ENCODE data around the gene SEMA4G. TPM values are rescaled to one million over a fixed set of nuclear protein-coding genes. Genes with fewer than 3 reads are reported as not detected.

The SEMA4G gene
- total and polyA plus RNA-seq, 2 of the 13 experiments (the other 11 are each of a cell fraction or from before 2014, with no cell fraction given), result 46.2 to 207 TPM

DNA sequence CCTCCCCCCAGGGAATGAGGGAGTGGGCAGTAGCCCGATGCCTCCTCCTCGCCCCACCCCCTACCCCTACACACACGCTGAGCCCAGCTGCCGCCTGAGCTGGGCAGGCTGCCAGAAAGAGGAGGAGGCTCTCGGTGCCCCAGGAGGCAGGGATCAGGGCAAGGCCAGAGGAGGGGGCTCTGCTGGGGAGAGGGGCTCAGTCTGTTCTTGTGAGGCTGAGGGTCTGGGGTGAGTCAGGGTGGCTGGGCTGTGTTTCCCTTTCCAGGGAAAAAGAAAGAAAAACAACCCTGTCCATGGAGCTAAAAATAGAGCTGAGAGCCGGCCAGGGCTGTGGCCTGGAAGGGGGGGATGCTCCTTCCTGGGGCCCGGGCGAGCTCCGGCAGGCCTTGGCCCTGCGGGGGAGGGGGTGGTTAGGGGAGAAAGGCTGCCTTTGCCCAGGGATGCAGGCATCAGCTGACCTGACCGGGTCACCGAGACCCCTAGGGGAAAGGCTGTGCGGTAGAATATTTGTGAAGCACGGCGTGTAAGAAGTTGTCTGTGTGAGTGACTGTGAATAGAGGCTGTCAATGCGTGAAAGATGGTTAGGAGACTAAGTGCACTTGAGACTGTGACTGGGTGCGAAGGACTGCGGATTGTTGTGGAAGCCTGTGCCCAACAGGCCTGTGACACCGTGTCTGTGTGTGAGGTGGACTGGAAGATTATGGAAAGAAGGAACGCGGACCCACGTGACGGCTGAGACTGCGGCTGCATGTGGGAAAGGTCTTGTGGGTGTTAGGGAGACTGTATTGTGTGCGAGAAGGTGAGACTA lies 29.1 kb downstream of the SEMA4G start (continued):
- TF ChIP-seq ZNF567 (CRISPR knock-in tag; IDR thresholded peaks at IDR 0.05; ENCODE audit: borderline replicate concordance) (no peak), ZNF263 (CRISPR knock-in tag; IDR thresholded peaks at IDR 0.05) (no peak), RBM22 (optimal IDR thresholded peaks at IDR 0.05; ENCODE audit: low read length) (peak; percentile 12), EP300 (IDR thresholded peaks at IDR 0.05; ENCODE audit: low read depth in 2 of 2, low read length in 2 of 2) (peak in 1 of 2 experiments; percentile 41; a peak in 1 of 4 replicates), EP300 (CRISPR knock-in tag; IDR thresholded peaks at IDR 0.05; ENCODE audit: borderline replicate concordance) (no peak), HNRNPLL (IDR thresholded peaks at IDR 0.05; ENCODE audit: low read depth, low read length, poor library complexity, severe bottlenecking) (no peak), ZSCAN20 (CRISPR knock-in tag; IDR thresholded peaks at IDR 0.05; ENCODE audit: borderline replicate concordance) (0 out of 2 replicates have a peak, but pooled peaks have one; percentile 5), TBX2 (CRISPR knock-in tag; IDR thresholded peaks at IDR 0.05; ENCODE audit: borderline replicate concordance) (no peak), TARDBP (CRISPR knock-in tag; IDR thresholded peaks at IDR 0.05) (no peak; the same call in 1 of the 2 replicates), ISX (CRISPR knock-in tag; conservative IDR thresholded peaks at IDR 0.05) (no peak), MLLT10 (CRISPR knock-in tag; IDR thresholded peaks at IDR 0.05) (no peak), ZNF138 (CRISPR knock-in tag; IDR thresholded peaks at IDR 0.05; ENCODE audit: low read depth) (no peak), ARID2 (CRISPR knock-in tag; IDR thresholded peaks at IDR 0.05; ENCODE audit: borderline replicate concordance) (no peak), NFYB (CRISPR knock-in tag; IDR thresholded peaks at IDR 0.05) (no peak), ZNF282 (IDR thresholded peaks at IDR 0.05; ENCODE audit: partially characterized antibody) (no peak), CENPT (CRISPR knock-in tag; IDR thresholded peaks at IDR 0.05; ENCODE audit: low read depth) (no peak), CHCHD3 (CRISPR knock-in tag; IDR thresholded peaks at IDR 0.05) (no peak), NAIF1 (CRISPR knock-in tag; IDR thresholded peaks at IDR 0.05; ENCODE audit: borderline replicate concordance) (no peak), ZFP41 (CRISPR knock-in tag; IDR thresholded peaks at IDR 0.05; ENCODE audit: borderline replicate concordance) (no peak), YY1 (IDR thresholded peaks at IDR 0.05; ENCODE audit: insufficient read depth, insufficient replicate concordance, low read depth, low read length) (no peak), ETV6 (CRISPR knock-in tag; conservative IDR thresholded peaks at IDR 0.05) (no peak), TOE1 (CRISPR knock-in tag; IDR thresholded peaks at IDR 0.05) (no peak), ZNF788 (CRISPR knock-in tag; IDR thresholded peaks at IDR 0.05; ENCODE audit: borderline replicate concordance) (peak; percentile 57; the same call in 1 of the 2 replicates), KMT2A (CRISPR knock-in tag; IDR thresholded peaks at IDR 0.05) (no peak)
- TF ChIP-seq, protein P1, sequence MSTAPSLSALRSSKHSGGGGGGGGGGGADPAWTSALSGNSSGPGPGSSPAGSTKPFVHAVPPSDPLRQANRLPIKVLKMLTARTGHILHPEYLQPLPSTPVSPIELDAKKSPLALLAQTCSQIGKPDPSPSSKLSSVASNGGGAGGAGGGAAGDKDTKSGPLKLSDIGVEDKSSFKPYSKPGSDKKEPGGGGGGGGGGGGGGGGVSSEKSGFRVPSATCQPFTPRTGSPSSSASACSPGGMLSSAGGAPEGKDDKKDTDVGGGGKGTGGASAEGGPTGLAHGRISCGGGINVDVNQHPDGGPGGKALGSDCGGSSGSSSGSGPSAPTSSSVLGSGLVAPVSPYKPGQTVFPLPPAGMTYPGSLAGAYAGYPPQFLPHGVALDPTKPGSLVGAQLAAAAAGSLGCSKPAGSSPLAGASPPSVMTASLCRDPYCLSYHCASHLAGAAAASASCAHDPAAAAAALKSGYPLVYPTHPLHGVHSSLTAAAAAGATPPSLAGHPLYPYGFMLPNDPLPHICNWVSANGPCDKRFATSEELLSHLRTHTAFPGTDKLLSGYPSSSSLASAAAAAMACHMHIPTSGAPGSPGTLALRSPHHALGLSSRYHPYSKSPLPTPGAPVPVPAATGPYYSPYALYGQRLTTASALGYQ (CRISPR knock-in tag; IDR thresholded peaks at IDR 0.05), result 0 out of 2 replicates have a peak, but pooled peaks have one; percentile 2
- TF ChIP-seq, protein P2, sequence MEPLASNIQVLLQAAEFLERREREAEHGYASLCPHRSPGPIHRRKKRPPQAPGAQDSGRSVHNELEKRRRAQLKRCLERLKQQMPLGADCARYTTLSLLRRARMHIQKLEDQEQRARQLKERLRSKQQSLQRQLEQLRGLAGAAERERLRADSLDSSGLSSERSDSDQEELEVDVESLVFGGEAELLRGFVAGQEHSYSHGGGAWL (CRISPR knock-in tag; IDR thresholded peaks at IDR 0.05), result no peak; the same call in 1 of the 2 replicates
- TF ChIP-seq, protein P3, sequence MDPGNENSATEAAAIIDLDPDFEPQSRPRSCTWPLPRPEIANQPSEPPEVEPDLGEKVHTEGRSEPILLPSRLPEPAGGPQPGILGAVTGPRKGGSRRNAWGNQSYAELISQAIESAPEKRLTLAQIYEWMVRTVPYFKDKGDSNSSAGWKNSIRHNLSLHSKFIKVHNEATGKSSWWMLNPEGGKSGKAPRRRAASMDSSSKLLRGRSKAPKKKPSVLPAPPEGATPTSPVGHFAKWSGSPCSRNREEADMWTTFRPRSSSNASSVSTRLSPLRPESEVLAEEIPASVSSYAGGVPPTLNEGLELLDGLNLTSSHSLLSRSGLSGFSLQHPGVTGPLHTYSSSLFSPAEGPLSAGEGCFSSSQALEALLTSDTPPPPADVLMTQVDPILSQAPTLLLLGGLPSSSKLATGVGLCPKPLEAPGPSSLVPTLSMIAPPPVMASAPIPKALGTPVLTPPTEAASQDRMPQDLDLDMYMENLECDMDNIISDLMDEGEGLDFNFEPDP (CRISPR knock-in tag; conservative IDR thresholded peaks at IDR 0.05), result no peak
